Caco-2 (cell line): ENCODE measurements around the gene ST6GAL1. TPM values are rescaled to one million over a fixed set of nuclear protein-coding genes. Genes with fewer than 3 reads are reported as not detected.

Experiments
- BruUV-seq: library from RNA; stranded (reverse); fragments of 400-500 nt; replicated peaks from 2 replicates; lab custom pipeline; 2021; lab: Mats Ljungman, UMichigan
- CTCF ChIA-PET: fragments of 300-600 bp; sonication (Branson Sonifier 250); formaldehyde crosslinking; loops from one replicate; lab custom pipeline; 2022; ENCODE audit warnings: antibody characterized with exemption; lab: Charles Lee
- POLR2A ChIA-PET: fragments of 300-600 bp; sonication (Branson Sonifier 250); formaldehyde crosslinking; loops from one replicate; lab custom pipeline; 2022; ENCODE audit warnings: antibody characterized with exemption; lab: Charles Lee
- DNase-seq, 2 experiments: peaks; one replicate each; pipeline versions ENCODE4 v3.0.0 to v3.0.0-alpha.2; 2020 to 2022
- H3K27me3 ChIP-seq: replicated peaks from 2 replicates; pipeline ENCODE4 v1.6.0; 2011; ENCODE audit warnings: low read length; ENCODE audit not compliant: control insufficient read depth, insufficient read depth
- H3K36me3 ChIP-seq: 2 replicates; pipeline ENCODE4 v1.5.1; 2011; ENCODE audit warnings: low read length; ENCODE audit not compliant: control insufficient read depth, insufficient read depth
- H3K4me1 ChIP-seq: fragments of 250-450 bp; sonication (Bioruptor Pico); 2 replicates; pipeline ENCODE4 v1.5.1; 2020; ENCODE audit warnings: mild to moderate bottlenecking
- H3K4me3 ChIP-seq: 2 replicates; pipeline ENCODE4 v1.5.1; 2011; ENCODE audit warnings: low read depth, mild to moderate bottlenecking, control low read depth, low read length
- H3K9me3 ChIP-seq: fragments of 250-450 bp; sonication (Bioruptor Pico); 2 replicates; pipeline ENCODE4 v1.5.1; 2020; ENCODE audit warnings: mild to moderate bottlenecking, moderate library complexity
- H3K27ac Mint-ChIP-seq: one replicate; pipeline ENCODE4 v1.8.0; 2022; ENCODE audit warnings: mixed read lengths; ENCODE audit not compliant: unreplicated experiment
- H3K27me3 Mint-ChIP-seq: one replicate; pipeline ENCODE4 v1.8.0; 2022; ENCODE audit warnings: mixed read lengths; ENCODE audit not compliant: insufficient read depth, unreplicated experiment
- H3K36me3 Mint-ChIP-seq: one replicate; pipeline ENCODE4 v1.8.0; 2022; ENCODE audit warnings: mild to moderate bottlenecking, mixed read lengths; ENCODE audit not compliant: insufficient read depth, unreplicated experiment
- H3K4me1 Mint-ChIP-seq: one replicate; pipeline ENCODE4 v1.8.0; 2022; ENCODE audit warnings: low read depth, mixed read lengths; ENCODE audit not compliant: unreplicated experiment
- H3K4me3 Mint-ChIP-seq: one replicate; pipeline ENCODE4 v1.8.0; 2022; ENCODE audit warnings: mild to moderate bottlenecking, moderate library complexity, mixed read lengths; ENCODE audit not compliant: unreplicated experiment
- H3K9me3 Mint-ChIP-seq: one replicate; pipeline ENCODE4 v1.8.0; 2022; ENCODE audit warnings: mixed read lengths; ENCODE audit not compliant: unreplicated experiment
- intact Hi-C: fragments of 100-400 bp; cut with micrococcal nuclease; formaldehyde crosslinking; loops from one replicate; pipeline ENCODE4 v1.10.0; 2022; ENCODE audit not compliant: unreplicated experiment
- total RNA-seq: library from RNA; stranded (reverse); gene quantifications from 2 replicates; pipeline ENCODE4 v1.2.3, GENCODE V29; 2022
- TF ChIP-seq, protein P1 (sequence below), 2 experiments: fragments of 200-600 bp in 1 of 2; IDR thresholded peaks; 1 replicate in 1 of 2; 2 replicates in 1 of 2; pipeline versions ENCODE4 v1.5.1 to v1.8.0; 2011 to 2022; ENCODE audit warnings: antibody characterized with exemption in 1 of 2, control low read depth in 1 of 2, inconsistent platforms in 1 of 2, low read depth in 1 of 2, low read length in 1 of 2, mild to moderate bottlenecking in 1 of 2, moderate library complexity in 1 of 2; ENCODE audit not compliant: insufficient read depth in 1 of 2, severe bottlenecking in 1 of 2, unreplicated experiment in 1 of 2

ST6GAL1 gene
- total RNA-seq, 1 experiment from 2014 or later, result 34.6 TPM

DNA sequence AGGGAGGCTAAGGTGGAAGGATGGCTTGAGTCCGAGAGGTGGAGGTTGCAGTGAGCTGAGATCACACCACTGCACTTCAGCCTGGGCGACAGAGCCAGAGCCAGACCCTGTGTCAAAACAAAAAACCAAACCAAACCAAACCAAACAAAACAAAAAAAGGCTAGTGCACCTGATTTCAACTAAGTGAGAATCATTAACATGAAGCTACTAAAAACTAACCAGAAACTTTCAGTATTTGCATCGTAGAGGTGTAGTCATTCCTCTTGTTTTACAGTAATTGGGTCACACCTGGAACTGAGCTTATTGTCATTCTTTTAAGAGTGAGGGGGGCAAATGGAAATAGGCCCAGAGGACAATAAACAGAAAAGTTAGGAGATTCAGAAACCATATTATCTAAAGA, 58.5 kb downstream of the ST6GAL1 start:
- Mint-ChIP-seq H3K36me3 (no peaks in the 10 kb centered on the region), H3K4me1 (peaks cover 12% of the 10 kb centered on the region)
- CTCF ChIA-PET, result no interaction called here

DNA sequence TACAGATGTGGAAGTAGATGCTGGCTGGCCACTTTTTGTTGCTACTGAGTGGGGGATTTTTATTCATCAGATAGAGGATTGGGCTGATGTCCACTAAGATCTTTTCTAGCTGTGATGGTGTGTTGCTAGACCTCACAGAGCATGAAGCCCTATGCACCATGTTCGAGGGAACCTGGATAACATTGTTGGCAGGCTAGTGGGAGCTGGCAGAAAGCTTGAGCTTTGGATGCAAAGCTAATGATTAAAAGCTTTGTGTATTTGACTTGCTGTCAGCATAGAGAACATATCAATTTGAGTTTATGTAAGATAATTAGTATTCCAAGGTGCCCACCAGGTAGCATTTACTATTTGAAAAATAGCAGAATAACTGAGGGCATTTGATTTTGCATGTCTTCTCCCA, 59.1 kb downstream of the ST6GAL1 start:
- no peak overlapping the region for H3K4me3 ChIP-seq
- TF ChIP-seq, protein P1, sequence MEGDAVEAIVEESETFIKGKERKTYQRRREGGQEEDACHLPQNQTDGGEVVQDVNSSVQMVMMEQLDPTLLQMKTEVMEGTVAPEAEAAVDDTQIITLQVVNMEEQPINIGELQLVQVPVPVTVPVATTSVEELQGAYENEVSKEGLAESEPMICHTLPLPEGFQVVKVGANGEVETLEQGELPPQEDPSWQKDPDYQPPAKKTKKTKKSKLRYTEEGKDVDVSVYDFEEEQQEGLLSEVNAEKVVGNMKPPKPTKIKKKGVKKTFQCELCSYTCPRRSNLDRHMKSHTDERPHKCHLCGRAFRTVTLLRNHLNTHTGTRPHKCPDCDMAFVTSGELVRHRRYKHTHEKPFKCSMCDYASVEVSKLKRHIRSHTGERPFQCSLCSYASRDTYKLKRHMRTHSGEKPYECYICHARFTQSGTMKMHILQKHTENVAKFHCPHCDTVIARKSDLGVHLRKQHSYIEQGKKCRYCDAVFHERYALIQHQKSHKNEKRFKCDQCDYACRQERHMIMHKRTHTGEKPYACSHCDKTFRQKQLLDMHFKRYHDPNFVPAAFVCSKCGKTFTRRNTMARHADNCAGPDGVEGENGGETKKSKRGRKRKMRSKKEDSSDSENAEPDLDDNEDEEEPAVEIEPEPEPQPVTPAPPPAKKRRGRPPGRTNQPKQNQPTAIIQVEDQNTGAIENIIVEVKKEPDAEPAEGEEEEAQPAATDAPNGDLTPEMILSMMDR (IDR thresholded peaks at IDR 0.05; ENCODE audit: insufficient read depth in 1 of 2, low read depth in 1 of 2, low read length in 1 of 2, severe bottlenecking in 1 of 2, unreplicated experiment in 1 of 2), result no peak
- intact Hi-C loops, result loop anchor here (10.0 kb wide), 1 partner anchor 175 kb away; no protein-coding TSS in a partner anchor
- H3K27me3 Mint-ChIP-seq, result no peaks in the 10 kb centered on the region
- DNase-seq, result no peak
- no peaks in the 10 kb centered on the region for H3K36me3 Mint-ChIP-seq
- H3K4me1 ChIP-seq, result no peaks in the 10 kb centered on the region; the same call in 1 of the 2 replicates
- H3K4me1 Mint-ChIP-seq, result peaks cover 6% of the 10 kb centered on the region
- no TSS peak for BruUV-seq
- no peak overlapping the region for H3K4me3 Mint-ChIP-seq
- ChIA-PET POLR2A (no interaction called here), CTCF (no interaction called here)
- no peaks in the 10 kb centered on the region for H3K27me3 ChIP-seq
- no peaks in the 10 kb centered on the region for H3K9me3 Mint-ChIP-seq
- H3K36me3 ChIP-seq, result no peaks in the 10 kb centered on the region; the same call in 1 of the 2 replicates
- H3K27ac Mint-ChIP-seq, result no peak overlapping the region
- no peaks in the 10 kb centered on the region for H3K9me3 ChIP-seq

More for the DNA sequence above, 58.5 kb downstream of the ST6GAL1 start:
- POLR2A ChIA-PET, result no interaction called here
- Histone ChIP-seq H3K36me3 (no peaks in the 10 kb centered on the region; the same call in 1 of the 2 replicates), H3K9me3 (no peaks in the 10 kb centered on the region), H3K4me3 (no peak overlapping the region), H3K27me3 (no peaks in the 10 kb centered on the region), H3K4me1 (peaks cover 6% of the 10 kb centered on the region)
- no TSS peak for BruUV-seq
- Mint-ChIP-seq H3K27ac (no peak overlapping the region), H3K4me3 (no peak overlapping the region), H3K27me3 (no peaks in the 10 kb centered on the region), H3K9me3 (no peaks in the 10 kb centered on the region)
- DNase-seq, result no peak
- TF ChIP-seq, protein P1 (IDR thresholded peaks at IDR 0.05; ENCODE audit: insufficient read depth in 1 of 2, low read depth in 1 of 2, low read length in 1 of 2, severe bottlenecking in 1 of 2, unreplicated experiment in 1 of 2), result no peak
- intact Hi-C loops, result loop anchor here (10.0 kb wide), 1 partner anchor 176 kb away; no protein-coding TSS in a partner anchor

DNA sequence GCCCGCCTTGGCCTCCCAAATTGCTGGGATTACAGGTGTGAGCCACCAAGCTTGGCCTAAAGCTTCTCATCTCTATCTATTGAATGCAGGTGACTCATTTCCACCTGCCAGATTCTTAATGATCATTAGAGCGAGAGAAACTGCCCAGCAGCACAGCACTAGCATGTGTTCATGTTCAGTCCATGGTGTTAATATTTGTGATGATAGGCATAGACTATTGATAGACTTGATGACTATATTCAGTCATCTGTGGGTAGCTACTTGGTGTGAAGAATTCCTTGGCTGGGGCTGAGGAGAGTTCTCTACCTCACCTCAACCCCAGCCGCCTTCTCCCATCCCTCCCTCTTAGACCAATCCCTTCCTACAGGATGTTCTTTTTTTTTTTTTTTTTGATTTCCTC, 60.0 kb downstream of the ST6GAL1 start:
- H3K27ac Mint-ChIP-seq, result no peak overlapping the region
- ChIA-PET CTCF (no interaction called here), POLR2A (no interaction called here)
- no peaks in the 10 kb centered on the region for H3K9me3 Mint-ChIP-seq
- DNase-seq, result no peak
- H3K36me3 Mint-ChIP-seq, result no peaks in the 10 kb centered on the region
- Histone ChIP-seq H3K4me3 (no peak overlapping the region), H3K36me3 (no peaks in the 10 kb centered on the region; the same call in 1 of the 2 replicates), H3K4me1 (no peaks in the 10 kb centered on the region), H3K27me3 (no peaks in the 10 kb centered on the region), H3K9me3 (no peaks in the 10 kb centered on the region)
- intact Hi-C loops, result no loop called here
- TF ChIP-seq, protein P1 (IDR thresholded peaks at IDR 0.05; ENCODE audit: insufficient read depth in 1 of 2, low read depth in 1 of 2, low read length in 1 of 2, severe bottlenecking in 1 of 2, unreplicated experiment in 1 of 2), result no peak
- no peaks in the 10 kb centered on the region for H3K27me3 Mint-ChIP-seq
- no peak overlapping the region for H3K4me3 Mint-ChIP-seq
- BruUV-seq, result no TSS peak
- H3K4me1 Mint-ChIP-seq, result no peaks in the 10 kb centered on the region
